Limb (tissue), 2 donors: ENCODE measurements around the gene DHTKD1.
"Not testable (repeated sequence)": the region's sequence is repeated elsewhere in the genome, so short reads cannot be mapped to it uniquely, and the experiment has no call there.

Source experiments
- DNase-seq, 2 donors: peaks; one replicate each; pipeline ENCODE4 v3.0.0-alpha.2; 2016; ENCODE audit errors: extremely low spot score in 2 of 2

The DHTKD1 gene

GRCh38 chr10:12150163-12150562, 81.4 kb downstream of the DHTKD1 start:
- no peak for DNase-seq

GRCh38 chr10:12154516-12154915, 85.8 kb downstream of the DHTKD1 start:
- DNase-seq = no peak

GRCh38 chr10:12156367-12157123, 87.8 kb downstream of the DHTKD1 start:
- DNase-seq = no peak

- DNase-seq = no peak
Observed at GRCh38 chr10:12158111-12158510, 89.4 kb downstream of the DHTKD1 start.

- DNase-seq = no peak
Observed at GRCh38 chr10:12160664-12161063, 91.9 kb downstream of the DHTKD1 start.

- DNase-seq = no peak
Observed at GRCh38 chr10:12162927-12163326, 94.2 kb downstream of the DHTKD1 start.

GRCh38 chr10:12164085-12164484, 95.3 kb downstream of the DHTKD1 start:
- no peak for DNase-seq

GRCh38 chr10:12165036-12165435, 96.3 kb downstream of the DHTKD1 start:
- DNase-seq = no peak

GRCh38 chr10:12165999-12166775, 97.4 kb downstream of the DHTKD1 start:
- DNase-seq = no peak

- not testable (repeated sequence) for DNase-seq
Observed at GRCh38 chr10:12171512-12171911, 102.8 kb downstream of the DHTKD1 start.
